Nephron progenitor cell (in vitro differentiated cells): ENCODE data around the gene AVPI1.

ENCODE experiments used
- DNase-seq: peaks from one replicate; pipeline ENCODE4 v3.0.0; 2021
- H3K27ac Mint-ChIP-seq: 2 replicates; pipeline ENCODE4 v1.8.0; 2021; ENCODE audit warnings: mild to moderate bottlenecking, moderate library complexity, mixed read lengths
- H3K27me3 Mint-ChIP-seq: 2 replicates; pipeline ENCODE4 v1.8.0; 2021; ENCODE audit warnings: mild to moderate bottlenecking, low read depth, mixed read lengths; ENCODE audit not compliant: poor library complexity
- H3K36me3 Mint-ChIP-seq: 2 replicates; pipeline ENCODE4 v1.8.0; 2021; ENCODE audit warnings: low read depth, mixed read lengths
- H3K4me1 Mint-ChIP-seq: 2 replicates; pipeline ENCODE4 v1.8.0; 2021; ENCODE audit warnings: mixed read lengths
- H3K4me3 Mint-ChIP-seq: 2 replicates; pipeline ENCODE4 v1.8.0; 2021; ENCODE audit warnings: mild to moderate bottlenecking, moderate library complexity, mixed read lengths
- H3K9me3 Mint-ChIP-seq: 2 replicates; pipeline ENCODE4 v1.8.0; 2021; ENCODE audit warnings: mild to moderate bottlenecking, moderate library complexity, mixed read lengths
- TF ChIP-seq, protein P1 (sequence below): fragments of 200-600 bp; sonication (generic); IDR thresholded peaks from 2 replicates; pipeline ENCODE4 v1.5.0; 2021; ENCODE audit warnings: antibody characterized with exemption

The AVPI1 gene

GRCh38 chr10:97708976-97709946 lies 22.2 kb upstream of the AVPI1 start:
- H3K27me3 Mint-ChIP-seq: peaks cover 15% of the 10 kb centered on the region
- H3K27ac Mint-ChIP-seq: no peak overlapping the region
- no peak overlapping the region for H3K4me3 Mint-ChIP-seq
- DNase-seq: peak; percentile 57
- TF ChIP-seq, protein P1, sequence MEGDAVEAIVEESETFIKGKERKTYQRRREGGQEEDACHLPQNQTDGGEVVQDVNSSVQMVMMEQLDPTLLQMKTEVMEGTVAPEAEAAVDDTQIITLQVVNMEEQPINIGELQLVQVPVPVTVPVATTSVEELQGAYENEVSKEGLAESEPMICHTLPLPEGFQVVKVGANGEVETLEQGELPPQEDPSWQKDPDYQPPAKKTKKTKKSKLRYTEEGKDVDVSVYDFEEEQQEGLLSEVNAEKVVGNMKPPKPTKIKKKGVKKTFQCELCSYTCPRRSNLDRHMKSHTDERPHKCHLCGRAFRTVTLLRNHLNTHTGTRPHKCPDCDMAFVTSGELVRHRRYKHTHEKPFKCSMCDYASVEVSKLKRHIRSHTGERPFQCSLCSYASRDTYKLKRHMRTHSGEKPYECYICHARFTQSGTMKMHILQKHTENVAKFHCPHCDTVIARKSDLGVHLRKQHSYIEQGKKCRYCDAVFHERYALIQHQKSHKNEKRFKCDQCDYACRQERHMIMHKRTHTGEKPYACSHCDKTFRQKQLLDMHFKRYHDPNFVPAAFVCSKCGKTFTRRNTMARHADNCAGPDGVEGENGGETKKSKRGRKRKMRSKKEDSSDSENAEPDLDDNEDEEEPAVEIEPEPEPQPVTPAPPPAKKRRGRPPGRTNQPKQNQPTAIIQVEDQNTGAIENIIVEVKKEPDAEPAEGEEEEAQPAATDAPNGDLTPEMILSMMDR: peak; percentile 52
- no peaks in the 10 kb centered on the region for H3K36me3 Mint-ChIP-seq
- peaks cover 22% of the 10 kb centered on the region for H3K4me1 Mint-ChIP-seq
- H3K9me3 Mint-ChIP-seq: no peaks in the 10 kb centered on the region

DNA sequence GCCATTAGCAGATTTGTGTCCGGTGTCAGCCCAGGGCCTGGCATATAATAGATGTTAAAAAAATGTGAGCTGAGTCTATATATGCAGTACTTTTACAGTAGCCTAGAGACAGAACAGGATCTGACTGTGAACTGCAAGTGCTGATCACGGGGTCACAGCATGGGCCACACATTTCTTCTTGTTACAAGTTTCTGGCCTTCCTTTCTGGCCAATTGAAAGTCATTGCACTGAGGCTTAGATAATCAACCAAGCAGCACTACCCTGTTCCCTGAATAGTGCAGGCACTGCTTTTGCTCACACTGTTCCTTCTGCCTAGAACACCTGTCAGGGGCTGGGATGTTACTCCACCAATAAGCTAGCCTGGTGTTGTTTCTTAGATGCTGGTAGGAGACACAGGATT lies 21.1 kb upstream of the AVPI1 start:
- Mint-ChIP-seq H3K36me3 (no peaks in the 10 kb centered on the region), H3K4me3 (no peak overlapping the region), H3K4me1 (peaks cover 27% of the 10 kb centered on the region), H3K9me3 (no peaks in the 10 kb centered on the region), H3K27ac (no peak overlapping the region), H3K27me3 (peaks cover 17% of the 10 kb centered on the region)
- DNase-seq: no peak
- TF ChIP-seq, protein P1: no peak

GRCh38 chr10:97707134-97707861 lies 20.3 kb upstream of the AVPI1 start:
- Mint-ChIP-seq H3K9me3 (no peaks in the 10 kb centered on the region), H3K4me1 (peaks cover 20% of the 10 kb centered on the region), H3K27ac (no peak overlapping the region), H3K4me3 (no peak overlapping the region), H3K27me3 (peaks cover 13% of the 10 kb centered on the region), H3K36me3 (no peaks in the 10 kb centered on the region)
- TF ChIP-seq, protein P1: no peak
- no peak for DNase-seq

GRCh38 chr10:97705006-97705670 lies 18.1 kb upstream of the AVPI1 start:
- Mint-ChIP-seq H3K9me3 (no peaks in the 10 kb centered on the region), H3K4me1 (peaks cover 18% of the 10 kb centered on the region), H3K27ac (no peak overlapping the region), H3K27me3 (peaks cover 8% of the 10 kb centered on the region), H3K4me3 (no peak overlapping the region), H3K36me3 (no peaks in the 10 kb centered on the region)
- TF ChIP-seq, protein P1: no peak
- DNase-seq: no peak

DNA sequence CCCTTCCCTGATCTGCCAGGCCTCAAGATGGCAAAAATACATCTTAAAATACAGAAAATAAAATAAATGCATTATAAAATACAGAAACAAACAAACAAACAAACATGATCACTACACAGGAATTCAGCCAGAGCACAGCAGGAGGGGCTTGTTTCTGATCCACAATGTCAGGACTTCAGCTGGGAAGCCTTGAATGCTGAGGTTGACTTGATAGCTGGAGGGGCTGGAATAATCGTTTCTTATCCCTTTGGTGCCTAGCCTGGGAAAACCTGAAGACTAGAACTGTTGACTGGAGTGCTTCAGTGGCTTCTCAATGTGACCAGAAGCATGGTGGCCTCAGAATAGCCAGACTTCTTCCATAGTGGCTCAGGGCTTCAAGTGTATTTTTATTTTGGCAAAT lies 17.3 kb upstream of the AVPI1 start:
- TF ChIP-seq, protein P1: no peak
- peaks cover 11% of the 10 kb centered on the region for H3K4me1 Mint-ChIP-seq
- DNase-seq: no peak
- peak overlapping the region; percentile 78 for H3K27ac Mint-ChIP-seq
- H3K9me3 Mint-ChIP-seq: no peaks in the 10 kb centered on the region
- H3K36me3 Mint-ChIP-seq: no peaks in the 10 kb centered on the region
- peaks cover 12% of the 10 kb centered on the region for H3K27me3 Mint-ChIP-seq
- H3K4me3 Mint-ChIP-seq: no peak overlapping the region
